Measurements from ENCODE around the gene ZWILCH. TPM values are rescaled to one million over a fixed set of nuclear protein-coding genes. Genes with fewer than 3 reads are reported as not detected.

The ZWILCH gene
- polyA plus RNA-seq, 4 donors = 23.1 to 30.5 (median 27.4) TPM

GRCh38 chr15:66523926-66524325, 18.8 kb downstream of the ZWILCH start:
- no peak for DNase-seq (ENCODE audit: low read depth in 4 of 4, low spot score in 2 of 4)

GRCh38 chr15:66524838-66525237, 19.7 kb downstream of the ZWILCH start:
- DNase-seq (ENCODE audit: low read depth in 4 of 4, low spot score in 2 of 4) = no peak

GRCh38 chr15:66535056-66535455, 29.9 kb downstream of the ZWILCH start:
- DNase-seq (ENCODE audit: low read depth in 4 of 4, low spot score in 2 of 4) = no peak

- DNase-seq (ENCODE audit: low read depth in 4 of 4, low spot score in 2 of 4) = no peak
Measured at GRCh38 chr15:66542896-66543295, 37.8 kb downstream of the ZWILCH start.

GRCh38 chr15:66545255-66545654, 40.1 kb downstream of the ZWILCH start:
- DNase-seq (ENCODE audit: low read depth in 4 of 4, low spot score in 2 of 4) = no peak

- DNase-seq (ENCODE audit: low read depth in 4 of 4, low spot score in 2 of 4) = no peak
Measured at GRCh38 chr15:66555685-66556084, 50.6 kb downstream of the ZWILCH start.

- no peak for DNase-seq (ENCODE audit: low read depth in 4 of 4, low spot score in 2 of 4)
Measured at GRCh38 chr15:66558271-66558670, 53.1 kb downstream of the ZWILCH start.

- DNase-seq (ENCODE audit: low read depth in 4 of 4, low spot score in 2 of 4) = no peak
Measured at GRCh38 chr15:66560856-66561525, 55.9 kb downstream of the ZWILCH start.

GRCh38 chr15:66563126-66563525, 58.0 kb downstream of the ZWILCH start:
- DNase-seq (ENCODE audit: low read depth in 4 of 4, low spot score in 2 of 4) = no peak

- DNase-seq (ENCODE audit: low read depth in 4 of 4, low spot score in 2 of 4) = no peak
Measured at GRCh38 chr15:66563566-66564110, 58.5 kb downstream of the ZWILCH start.

GRCh38 chr15:66564136-66565041, 59.3 kb downstream of the ZWILCH start:
- no peak for DNase-seq (ENCODE audit: low read depth in 4 of 4, low spot score in 2 of 4)

GRCh38 chr15:66565141-66565641, 60.1 kb downstream of the ZWILCH start:
- DNase-seq (ENCODE audit: low read depth in 4 of 4, low spot score in 2 of 4) = no peak

- DNase-seq (ENCODE audit: low read depth in 4 of 4, low spot score in 2 of 4) = no peak
Measured at GRCh38 chr15:66565741-66566144, 60.6 kb downstream of the ZWILCH start, which contains the start of gene LCTL. Gene LCTL (minus strand): TSS chr15:66565998. CDS start chr15:66565365, 633 bp downstream.

GRCh38 chr15:66566963-66567531, 61.9 kb downstream of the ZWILCH start:
- peak; percentile 11 to 55 (median 43) for DNase-seq (ENCODE audit: low read depth in 4 of 4, low spot score in 2 of 4)

GRCh38 chr15:66567897-66568296, 62.8 kb downstream of the ZWILCH start:
- no peak for DNase-seq (ENCODE audit: low read depth in 4 of 4, low spot score in 2 of 4)

- DNase-seq (ENCODE audit: low read depth in 4 of 4, low spot score in 2 of 4) = no peak
Measured at GRCh38 chr15:66569461-66570137, 64.5 kb downstream of the ZWILCH start.

GRCh38 chr15:66570327-66570726, 65.2 kb downstream of the ZWILCH start:
- no peak for DNase-seq (ENCODE audit: low read depth in 4 of 4, low spot score in 2 of 4)

GRCh38 chr15:66570842-66571478, 65.8 kb downstream of the ZWILCH start:
- DNase-seq (ENCODE audit: low read depth in 4 of 4, low spot score in 2 of 4) = no peak

- DNase-seq (ENCODE audit: low read depth in 4 of 4, low spot score in 2 of 4) = no peak
Measured at GRCh38 chr15:66572146-66572545, 67.0 kb downstream of the ZWILCH start.

- DNase-seq (ENCODE audit: low read depth in 4 of 4, low spot score in 2 of 4) = no peak
Measured at GRCh38 chr15:66573348-66573718, 68.2 kb downstream of the ZWILCH start.
